GM18870 (cell line): ENCODE measurements around the gene PEPD.

Experiments used
- ATAC-seq: cut with Tn5 transposase; IDR thresholded peaks from one replicate; pipeline ENCODE4 v1.9.1; 2021; ENCODE audit warnings: moderate library complexity; ENCODE audit not compliant: unreplicated experiment

PEPD gene

DNA sequence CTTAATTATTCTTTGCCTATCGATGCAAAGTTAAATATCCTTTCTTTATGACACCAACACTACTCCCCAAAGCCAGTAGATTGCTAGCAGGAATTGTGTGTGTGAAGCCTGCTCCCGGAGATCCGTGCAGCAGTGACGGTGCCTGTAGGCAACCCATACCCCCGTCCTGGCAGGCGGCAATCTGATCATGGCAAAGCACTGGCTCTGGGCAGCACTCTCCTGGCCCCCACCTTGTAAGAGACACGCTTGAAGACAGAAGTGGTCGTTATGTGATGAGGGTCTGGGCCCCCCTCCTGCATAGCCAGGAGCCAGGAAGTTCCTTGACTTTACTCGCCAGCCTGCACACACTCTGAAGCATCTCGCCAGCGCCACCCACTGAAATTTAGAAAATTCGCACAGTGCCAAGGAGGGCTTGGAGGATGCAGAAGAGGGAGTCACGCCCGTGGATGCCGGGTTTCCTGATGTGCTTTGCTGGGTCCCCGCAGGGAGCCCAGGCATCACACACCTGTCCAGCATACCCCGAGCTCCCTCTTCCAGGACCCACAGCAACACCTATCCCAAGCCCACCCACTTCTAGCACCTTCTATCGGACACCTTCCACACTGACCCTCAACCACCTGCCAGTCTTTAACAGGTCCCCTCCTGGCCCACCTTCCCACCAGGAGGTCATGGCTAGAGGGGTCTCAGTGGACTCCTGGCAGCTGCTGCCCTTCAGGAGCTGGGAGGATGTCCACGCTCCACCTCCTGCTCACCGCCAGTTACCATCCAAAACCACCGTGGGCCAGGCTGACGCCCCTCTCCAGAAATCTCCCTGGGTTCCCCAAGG, 93.6 kb downstream of the PEPD start:
- no peak for ATAC-seq

DNA sequence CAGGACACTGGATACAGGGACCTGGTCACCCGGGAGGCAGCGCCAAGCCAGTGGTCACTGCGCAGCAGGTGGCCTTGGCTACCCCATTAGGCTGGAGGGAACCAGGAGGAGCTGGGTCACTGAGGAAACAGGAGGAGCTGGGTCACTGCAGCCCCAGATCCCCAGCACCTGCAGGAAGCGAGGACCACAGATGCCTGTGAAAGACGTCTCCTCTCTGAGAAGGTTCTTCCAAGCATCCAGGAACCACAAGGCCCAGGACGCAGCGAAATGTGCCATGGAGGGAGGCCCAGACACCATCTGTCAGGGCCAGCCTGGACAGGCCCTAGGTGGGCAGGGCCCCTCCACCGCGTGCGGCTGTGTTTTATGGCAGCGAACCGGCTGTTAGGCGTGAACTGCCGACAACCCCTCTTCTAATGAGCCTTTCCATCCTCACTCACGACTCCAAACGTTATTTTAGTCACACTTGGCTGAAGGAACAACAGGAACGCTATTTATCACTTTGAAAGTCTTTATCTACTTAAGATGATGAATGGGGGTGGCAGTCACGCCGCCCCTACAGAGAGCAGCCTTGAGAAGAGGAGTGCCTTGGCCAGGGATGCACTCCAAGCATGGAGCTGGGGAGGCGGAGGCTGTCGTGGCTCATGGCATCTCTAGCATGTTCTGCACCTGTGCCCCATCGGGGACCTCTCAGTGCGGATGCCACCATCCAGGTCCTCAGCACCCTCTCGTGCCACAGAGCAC, 94.8 kb downstream of the PEPD start:
- ATAC-seq, result no peak

DNA sequence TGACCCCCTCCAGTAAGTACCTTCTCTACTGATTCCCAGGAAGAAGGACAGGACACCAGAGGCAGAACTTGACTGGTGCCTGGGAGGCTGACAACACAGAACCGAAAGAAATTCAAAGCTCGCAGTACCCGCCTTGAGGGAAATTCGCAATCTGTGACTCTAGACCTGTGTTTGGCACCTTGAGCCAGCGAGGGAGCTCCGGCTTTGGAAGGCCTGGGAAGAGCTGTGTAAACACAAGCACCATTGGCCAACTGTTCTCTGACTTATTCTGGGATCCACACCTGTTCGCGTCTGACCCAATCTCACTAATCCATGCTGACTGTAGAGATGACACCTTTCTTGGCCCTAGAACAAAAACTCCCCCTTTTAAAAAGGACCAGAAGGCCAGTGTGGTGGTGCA, 97.4 kb downstream of the PEPD start:
- ATAC-seq, result no peak

DNA sequence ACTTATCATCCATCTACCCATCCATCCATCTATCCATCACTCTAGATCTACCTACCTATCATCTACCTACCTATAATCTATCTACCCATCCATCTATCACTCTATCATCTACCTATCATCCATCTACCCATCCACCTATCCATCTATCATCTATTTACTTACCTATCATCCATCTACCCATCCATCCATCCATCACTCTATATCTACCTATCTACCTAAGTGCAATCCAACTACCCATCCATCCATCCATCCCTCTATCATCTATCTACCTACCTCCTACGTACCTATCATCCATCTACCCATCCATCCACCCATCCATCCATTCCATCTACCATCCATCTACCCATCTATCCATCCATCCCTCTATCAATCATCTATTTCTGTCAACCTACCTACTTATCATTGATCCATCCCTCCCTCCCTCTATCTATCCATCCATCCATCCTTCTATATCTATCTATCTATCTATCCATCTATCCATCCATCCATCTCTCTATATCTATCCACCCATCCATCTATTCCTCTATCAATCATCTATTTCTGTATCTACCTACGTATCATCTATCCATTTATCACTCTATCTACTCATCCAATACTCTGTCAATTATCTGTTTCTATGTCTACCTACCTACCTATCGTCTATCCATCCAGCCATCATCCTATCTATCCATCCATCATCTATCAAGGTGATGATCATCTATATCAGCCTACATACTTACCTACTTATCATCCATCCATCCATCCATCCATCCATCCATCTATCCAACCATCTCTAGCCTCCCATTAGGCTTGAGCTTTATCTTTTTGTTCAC, 99.0 kb downstream of the PEPD start:
- ATAC-seq, result no peak

DNA sequence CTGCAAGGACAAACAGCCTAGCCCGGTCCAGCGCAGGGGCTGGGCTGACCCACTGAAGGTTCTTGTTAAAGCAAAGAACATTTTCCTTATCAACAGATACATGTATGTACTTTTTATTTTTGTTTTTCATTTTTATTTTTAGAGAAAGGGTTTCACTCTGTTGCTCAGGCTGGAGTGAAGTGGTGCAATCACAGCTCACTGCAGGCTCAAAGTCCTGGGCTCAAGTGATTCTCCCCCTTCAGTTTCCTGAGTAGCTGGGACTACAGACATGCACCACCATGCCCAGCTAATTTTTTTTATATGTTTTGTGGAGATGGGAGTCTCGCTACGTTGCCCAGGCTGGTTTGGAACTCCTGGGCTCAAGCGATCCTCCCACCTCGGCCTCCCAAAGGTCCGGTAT, 100.2 kb downstream of the PEPD start:
- no peak for ATAC-seq

DNA sequence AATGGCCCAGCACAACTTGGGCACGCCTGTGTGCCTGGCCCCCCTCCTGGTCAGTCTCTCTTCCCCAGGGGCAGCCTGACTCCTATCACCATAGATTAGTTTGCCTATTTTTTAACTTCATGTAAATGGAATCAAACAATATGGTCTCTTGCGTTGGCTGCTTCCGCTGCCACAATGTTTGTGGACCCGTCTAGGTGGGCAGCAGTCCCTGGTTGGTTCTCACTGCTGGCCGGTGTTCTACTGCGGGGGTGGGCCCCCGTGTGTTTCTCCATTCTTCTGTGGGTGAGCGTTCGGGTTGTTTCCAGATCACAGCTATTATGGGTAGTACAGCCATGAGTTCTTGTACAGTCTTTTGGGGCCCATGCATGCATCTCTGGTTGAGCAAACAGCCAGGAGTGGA, 100.8 kb downstream of the PEPD start:
- no peak for ATAC-seq

DNA sequence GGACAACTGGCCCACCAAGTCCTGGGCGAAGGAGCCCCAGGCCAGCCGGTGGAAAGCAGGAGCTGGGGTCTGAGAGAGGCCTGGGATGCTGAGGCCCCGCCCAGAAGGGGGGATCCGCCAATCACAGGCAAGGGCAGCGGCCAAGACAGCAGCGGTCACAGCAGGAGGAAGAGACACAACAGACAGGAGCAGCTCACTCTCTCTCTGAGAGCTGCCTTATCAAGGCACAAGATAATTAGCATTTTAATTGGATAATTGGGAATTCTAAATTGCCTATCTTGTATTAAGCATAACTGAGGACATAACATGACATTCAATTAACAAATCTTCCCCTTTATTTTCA, 101.8 kb downstream of the PEPD start:
- ATAC-seq, result no peak

DNA sequence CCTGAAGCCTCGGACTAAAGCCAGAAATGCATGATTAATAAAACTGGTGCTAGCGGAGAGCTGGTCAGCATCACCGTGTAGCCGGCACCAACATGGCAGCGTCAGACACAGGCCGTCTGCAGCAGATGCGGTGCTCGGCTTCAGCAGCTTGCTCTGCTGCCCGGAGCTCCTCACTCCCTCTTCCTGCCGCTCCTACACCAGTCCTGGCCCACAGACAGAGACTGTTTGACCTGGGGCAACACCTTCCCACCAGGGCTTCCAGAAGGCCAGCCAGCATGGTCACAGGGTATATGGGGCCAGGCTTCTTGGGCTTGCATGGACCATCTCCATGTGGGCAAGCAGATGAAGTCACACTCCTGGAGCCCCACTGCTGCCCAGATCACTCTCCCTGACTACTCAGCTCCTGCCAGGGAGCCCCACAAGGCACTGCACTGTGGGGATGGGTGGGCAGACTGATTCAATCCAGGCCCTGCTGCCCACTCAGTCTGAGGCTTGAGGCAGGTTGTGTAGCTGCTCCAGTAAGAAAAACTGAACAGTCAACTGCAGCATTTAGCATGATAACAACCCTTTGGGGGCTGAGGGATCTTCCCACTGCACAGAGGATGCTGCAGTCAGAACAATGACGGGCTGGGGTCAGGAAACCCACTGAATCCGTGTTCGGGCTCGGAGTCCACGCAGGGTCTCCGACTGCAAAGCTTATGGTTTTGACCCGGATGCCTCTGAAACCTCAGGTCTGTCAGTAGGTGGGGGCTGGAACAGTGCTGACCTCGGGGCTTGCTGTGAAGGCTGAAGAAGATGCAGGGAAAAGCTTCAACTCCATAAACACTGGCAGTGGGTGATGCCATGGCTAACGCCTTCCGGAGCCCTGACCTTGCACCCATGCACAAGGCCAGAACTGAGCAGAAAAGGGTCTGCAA, 102.5 kb downstream of the PEPD start:
- ATAC-seq, result no peak

DNA sequence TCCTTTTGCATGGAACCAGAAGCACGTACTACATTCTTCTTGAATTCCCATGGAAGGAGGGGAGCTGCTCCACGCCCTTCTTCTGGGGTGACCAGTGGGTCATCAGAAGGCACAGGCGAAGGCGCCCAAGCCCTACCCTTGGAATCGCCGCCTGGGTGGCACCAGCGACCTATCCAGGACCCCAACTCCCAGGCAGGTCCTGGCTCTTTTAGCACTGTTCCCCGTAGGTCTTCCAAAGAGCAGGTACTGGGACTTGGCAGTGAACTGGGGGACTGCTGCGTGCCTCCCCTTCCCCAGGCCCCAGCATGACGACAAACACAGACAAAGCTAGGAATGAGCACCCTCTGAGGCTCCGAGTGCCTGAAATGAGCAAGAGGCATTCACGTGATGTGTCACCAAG, 103.1 kb downstream of the PEPD start:
- no peak for ATAC-seq

DNA sequence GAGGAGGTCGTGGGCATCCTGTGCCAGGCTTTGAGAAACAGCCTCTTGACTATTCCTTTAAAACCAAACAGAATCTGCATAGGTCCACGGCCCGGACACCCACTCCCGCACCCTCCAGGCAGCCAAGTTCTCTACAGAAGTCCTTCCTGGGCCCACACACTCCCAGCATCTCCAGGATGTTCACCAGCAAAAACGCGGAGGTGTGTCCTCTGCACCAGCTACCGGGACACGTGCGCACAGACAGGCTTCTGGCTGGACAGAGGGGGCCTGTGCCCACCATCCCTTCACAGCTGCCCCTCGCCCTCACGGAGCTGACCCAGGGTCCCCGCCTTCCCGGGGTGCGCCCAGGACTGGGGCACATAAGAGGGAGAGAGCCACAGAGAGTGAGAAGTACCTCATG, 103.8 kb downstream of the PEPD start:
- ATAC-seq, result no peak

DNA sequence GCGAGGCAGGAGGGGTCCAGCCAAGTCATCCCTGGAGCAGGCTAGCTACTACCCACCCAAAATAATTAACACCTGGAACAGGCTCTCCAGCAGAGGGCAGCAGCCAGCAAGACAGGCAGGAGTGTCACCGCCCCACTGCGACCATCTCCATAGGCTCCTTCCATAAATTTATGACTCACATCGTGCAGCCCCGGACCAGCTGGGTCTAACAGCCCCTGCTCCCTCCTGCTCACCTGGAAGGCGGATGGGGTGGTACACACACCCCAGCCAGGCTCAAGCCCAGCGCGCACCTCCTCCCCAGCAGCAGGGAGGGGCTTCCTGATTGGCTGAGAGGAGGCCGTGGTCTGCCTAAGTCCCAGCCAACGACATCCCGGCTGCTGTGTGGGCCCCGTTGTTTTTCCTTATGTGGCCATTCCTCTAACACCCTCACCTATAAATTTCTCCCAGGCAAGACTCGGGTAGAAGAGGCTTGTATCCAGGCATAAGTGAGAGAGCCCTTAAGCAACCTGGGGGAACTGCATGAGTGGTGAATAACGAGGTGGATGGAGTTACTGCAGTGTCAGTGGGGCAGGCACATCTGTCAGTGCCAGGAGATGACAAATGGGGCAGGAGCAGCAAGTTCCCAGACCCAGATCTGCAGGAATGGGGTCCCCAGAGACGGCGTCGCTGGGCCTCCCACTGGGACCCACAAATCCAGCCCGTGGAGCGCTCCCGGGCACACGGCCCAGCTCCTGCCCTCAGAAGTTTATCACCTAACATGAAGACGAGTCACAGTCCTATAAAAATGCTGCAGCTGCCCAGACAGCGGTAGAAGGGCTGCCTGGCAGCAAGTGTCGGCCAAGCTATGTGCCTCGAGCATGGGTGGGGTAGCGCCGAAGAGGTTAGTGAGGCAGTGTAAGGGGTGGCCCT, 105.0 kb downstream of the PEPD start:
- no peak for ATAC-seq

DNA sequence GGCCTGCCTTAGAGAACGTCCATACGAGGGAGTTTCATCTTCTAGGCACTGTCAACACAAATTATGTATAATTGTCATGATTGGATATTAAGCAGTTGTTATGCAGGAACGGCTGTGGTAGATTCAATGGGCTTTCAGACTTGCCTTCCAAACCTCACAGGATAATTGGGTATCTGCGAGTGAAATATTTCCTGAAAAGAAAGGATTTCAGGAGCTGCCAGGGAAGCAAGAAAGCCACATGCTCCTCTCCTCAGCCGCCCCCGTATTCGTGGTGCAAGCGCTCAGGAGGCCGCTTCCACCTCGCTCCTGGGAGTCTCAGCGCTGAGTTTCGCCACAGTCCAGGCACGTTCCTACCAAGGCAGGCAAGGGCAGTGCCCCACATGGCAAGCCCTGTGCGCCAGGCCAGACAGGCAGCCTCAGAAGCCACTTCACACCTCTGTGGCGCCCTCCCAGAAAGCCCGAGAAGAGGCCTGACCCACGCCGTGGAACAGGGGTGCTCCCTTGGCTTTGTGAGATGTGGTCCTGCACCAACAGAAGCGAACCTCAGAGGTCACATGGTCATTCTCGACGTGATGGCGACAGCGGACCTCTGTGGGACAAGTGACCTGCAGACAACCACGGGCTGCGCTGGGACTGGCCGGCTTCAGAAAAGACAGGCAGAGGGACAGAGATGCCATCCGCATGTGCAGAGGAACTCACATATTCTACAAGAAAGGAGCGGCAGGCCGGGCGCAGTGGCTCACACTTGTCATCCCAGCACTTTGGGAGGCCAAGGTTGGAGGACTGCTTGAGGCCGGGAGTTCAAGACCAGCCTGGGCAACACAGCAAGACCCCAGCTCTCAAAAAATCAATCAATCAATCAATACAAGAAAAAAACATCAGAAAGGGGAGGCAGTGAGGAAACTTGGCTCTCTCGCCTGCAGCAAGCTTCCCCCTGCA, 106.7 kb downstream of the PEPD start:
- no peak for ATAC-seq

DNA sequence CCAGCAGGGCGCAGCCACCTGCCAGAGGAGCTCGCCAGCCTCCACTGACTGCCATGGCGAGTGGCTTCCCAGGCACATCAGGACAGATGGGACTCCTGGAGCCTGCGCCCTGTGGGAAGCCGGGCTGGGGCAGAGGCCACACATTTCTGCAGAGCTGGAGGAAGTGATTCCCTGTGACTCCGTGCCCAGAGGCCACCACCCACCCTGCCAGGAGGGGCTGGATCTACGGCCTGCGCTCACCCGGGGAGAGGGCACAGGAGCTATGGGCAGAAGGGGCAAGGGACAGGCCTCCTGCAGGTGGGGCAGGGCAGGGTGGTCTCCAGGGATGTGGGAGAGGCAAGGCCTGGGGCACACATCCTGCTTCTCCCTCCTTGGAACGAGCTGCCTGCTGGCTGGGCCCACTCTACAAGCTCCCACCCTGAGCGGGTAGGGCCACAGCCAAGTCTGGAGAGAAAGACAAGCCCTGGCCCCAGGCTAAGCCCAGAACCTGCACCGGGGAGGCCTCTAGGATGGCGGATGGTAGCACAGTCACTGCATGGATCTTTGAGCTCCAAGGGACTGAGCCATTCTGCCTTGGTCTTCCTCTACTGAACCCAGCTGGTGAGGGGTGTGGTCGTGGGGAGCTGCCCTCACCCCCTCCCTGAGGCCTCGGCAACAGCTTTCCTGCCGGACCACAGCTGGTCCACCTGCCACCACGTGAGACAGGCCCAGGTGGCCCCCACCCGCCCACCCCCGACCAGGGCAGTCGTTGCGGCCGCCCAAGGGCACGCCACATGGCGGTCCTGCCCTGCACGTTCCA, 107.5 kb downstream of the PEPD start:
- no peak for ATAC-seq

DNA sequence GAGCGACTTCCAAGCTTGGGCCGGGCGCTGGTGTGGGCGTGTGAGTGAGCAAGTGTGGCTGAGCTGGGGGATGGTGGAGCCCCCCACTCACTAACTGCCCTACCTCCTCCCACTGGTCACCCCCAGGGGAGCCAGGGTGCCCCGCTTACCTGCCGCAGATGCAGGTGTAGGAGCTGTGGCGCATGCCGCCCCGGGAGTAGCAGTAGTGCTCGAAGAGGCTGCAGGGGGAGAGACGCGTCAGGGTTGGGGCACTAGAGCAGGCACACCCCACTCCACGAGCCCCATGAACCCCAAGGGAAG, 108.2 kb downstream of the PEPD start:
- no peak for ATAC-seq

DNA sequence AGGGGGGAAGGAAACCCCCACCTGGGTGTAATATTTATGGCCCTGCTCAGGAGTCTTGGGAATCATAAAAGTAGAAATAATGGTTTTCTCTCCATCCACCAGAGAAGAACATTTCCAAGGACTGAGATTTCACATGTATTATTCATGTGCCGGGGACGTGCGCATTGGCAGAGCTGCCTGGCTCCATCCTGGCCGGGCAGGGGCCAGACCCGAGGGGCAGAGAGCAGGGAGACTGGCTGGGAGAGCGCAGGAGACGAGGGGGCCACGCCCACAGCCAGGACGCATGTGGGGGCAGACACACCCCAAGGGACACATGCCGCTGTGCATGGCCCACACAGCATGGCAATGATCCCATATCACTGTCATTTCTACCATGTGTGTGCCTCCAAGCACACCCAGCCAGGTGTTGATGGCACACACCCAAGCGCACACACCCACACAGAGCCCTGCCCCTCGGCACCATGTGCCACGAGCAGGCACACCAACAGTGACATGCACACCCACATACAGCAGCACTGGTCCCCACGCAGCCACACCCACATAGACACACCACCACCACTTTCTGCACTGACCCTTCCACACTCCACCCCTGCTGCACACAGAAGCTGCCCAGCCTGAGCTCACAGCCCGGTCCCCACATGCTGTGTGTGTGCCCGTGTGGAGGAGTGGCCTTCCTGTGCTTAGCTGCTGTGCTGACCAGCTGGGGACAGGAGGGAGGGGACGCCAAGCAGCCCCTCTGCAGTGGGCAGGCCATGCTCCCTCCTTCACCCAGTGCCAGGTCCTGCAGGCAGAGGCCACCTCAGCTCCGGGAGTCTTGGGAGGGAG, 108.8 kb downstream of the PEPD start:
- no peak for ATAC-seq

DNA sequence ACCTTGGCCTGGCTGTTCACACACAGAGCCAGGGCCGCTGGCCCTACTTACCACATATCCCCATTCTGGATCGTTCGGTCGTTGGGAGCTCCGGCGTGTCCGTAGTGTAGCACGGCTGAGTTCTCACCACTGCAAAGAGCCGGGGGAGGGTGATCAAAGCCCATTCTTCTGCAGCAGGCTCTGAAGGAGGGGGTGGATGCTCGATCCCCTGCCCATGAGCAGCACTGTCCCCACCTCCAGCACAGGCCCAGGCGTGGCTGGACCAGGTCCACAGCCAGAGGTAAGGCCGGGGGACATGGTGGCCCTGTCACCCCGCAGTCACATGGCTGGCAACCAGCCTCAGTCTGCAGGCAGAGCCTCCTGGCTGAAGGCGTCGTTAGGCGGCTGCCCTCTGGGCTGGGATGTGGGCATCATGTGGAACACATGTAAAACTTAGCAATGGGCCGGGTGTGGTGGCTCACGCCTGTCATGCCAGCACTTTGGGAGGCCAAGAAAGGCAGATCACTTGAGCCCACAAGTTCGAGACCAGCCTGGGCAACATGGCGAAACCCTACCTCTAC, 109.9 kb downstream of the PEPD start:
- ATAC-seq, result no peak

DNA sequence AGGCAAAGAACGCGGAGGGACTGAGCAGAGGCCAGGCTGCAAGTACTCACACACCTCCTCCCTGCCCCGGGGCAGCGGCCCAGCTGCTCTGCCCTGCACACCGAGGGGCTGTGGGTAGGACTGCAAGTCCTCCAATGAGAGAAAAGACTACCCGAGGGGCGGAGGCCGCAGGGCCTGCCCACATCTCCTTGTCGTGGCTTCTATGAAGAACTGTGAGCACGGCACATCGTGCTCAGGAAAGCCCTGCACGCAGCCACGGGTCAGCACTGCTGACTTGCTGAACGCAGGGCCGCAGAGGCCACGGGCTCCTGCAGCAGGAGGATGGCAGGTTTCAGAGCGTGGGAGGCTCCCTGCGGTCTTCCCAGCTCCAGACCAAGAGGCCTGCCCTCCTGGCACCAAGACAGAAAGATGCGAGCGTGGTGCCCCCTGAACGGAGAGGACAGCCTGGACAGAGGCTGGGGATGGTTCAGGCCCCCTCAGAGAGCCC, 110.6 kb downstream of the PEPD start:
- ATAC-seq, result no peak
